DND-41 (cell line): ENCODE measurements around the gene NPIPA7.
"Not testable (repeated sequence)": the region's sequence is repeated elsewhere in the genome, so short reads cannot be mapped to it uniquely, and the experiment has no call there.

ENCODE experiments used
- ATAC-seq: fragments of 200-7000 bp; cut with Tn5 transposase; 3 replicates; pipeline ENCODE4 v1.9.1; 2021; ENCODE audit warnings: low read depth; ENCODE audit not compliant: insufficient read depth
- DNase-seq: peaks from one replicate; pipeline ENCODE4 v3.0.0-alpha.2; 2020
- H2AFZ ChIP-seq: 2 replicates; pipeline ENCODE4 v1.6.0; 2012; ENCODE audit warnings: low read depth, low read length
- H3K27ac ChIP-seq: 2 replicates; pipeline ENCODE4 v1.5.1; 2012; ENCODE audit warnings: low read length, inconsistent platforms
- H3K27me3 ChIP-seq: fragments of 200-600 bp; sonication (generic); 2 replicates; pipeline ENCODE4 v1.6.0; 2012; ENCODE audit warnings: low read length, mild to moderate bottlenecking, inconsistent platforms; ENCODE audit not compliant: insufficient read depth, poor library complexity
- H3K36me3 ChIP-seq: 2 replicates; pipeline ENCODE4 v1.5.1; 2012; ENCODE audit warnings: low read length, inconsistent platforms; ENCODE audit not compliant: insufficient read depth
- H3K4me1 ChIP-seq: 2 replicates; pipeline ENCODE4 v1.5.1; 2012; ENCODE audit warnings: mild to moderate bottlenecking, low read length; ENCODE audit not compliant: insufficient read depth
- H3K4me2 ChIP-seq: 2 replicates; pipeline ENCODE4 v1.6.0; 2012; ENCODE audit warnings: mild to moderate bottlenecking, moderate library complexity, low read length, inconsistent platforms; ENCODE audit not compliant: insufficient read depth
- H3K4me3 ChIP-seq, 2 experiments: fragments of 200-600 bp in 1 of 2; shearing (Covaris generic) in 1 of 2; 2 replicates each; pipeline ENCODE4 v1.5.1; 2012 to 2016; ENCODE audit warnings: inconsistent platforms in 2 of 2, low read length in 2 of 2, mild to moderate bottlenecking in 2 of 2, low read depth in 1 of 2, moderate library complexity in 1 of 2
- H3K79me2 ChIP-seq: 2 replicates; pipeline ENCODE4 v1.6.0; 2012; ENCODE audit warnings: low read length, inconsistent platforms; ENCODE audit not compliant: insufficient read depth
- H3K9ac ChIP-seq: 2 replicates; pipeline ENCODE4 v1.6.0; 2012; ENCODE audit warnings: low read depth, mild to moderate bottlenecking, inconsistent platforms, low read length, moderate library complexity
- H3K9me3 ChIP-seq: 2 replicates; pipeline ENCODE4 v1.5.1; 2012; ENCODE audit warnings: low read length, moderate library complexity, mild to moderate bottlenecking, inconsistent platforms; ENCODE audit not compliant: insufficient read depth, severe bottlenecking
- H4K20me1 ChIP-seq: 2 replicates; pipeline ENCODE4 v1.6.0; 2012; ENCODE audit warnings: low read length; ENCODE audit not compliant: insufficient read depth

Gene NPIPA7

DNA sequence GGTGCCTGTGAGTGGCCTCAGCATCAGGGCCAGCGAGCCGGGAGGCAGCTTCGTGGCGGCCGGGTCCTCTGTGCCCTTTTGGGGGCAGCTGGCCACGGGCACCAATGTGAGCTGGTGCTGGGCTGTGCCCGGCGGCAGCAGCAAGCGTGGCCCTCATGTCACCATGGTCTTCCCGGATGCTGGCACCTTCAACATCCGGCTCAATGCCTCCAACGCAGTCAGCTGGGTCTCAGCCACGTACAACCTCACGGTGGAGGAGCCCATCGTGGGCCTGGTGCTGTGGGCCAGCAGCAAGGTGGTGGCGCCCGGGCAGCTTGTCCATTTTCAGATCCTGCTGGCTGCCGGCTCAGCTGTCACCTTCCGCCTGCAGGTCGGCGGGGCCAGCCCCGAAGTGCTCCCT lies 13.1 kb upstream of the NPIPA7 start:
- not testable (repeated sequence) for ATAC-seq

DNA sequence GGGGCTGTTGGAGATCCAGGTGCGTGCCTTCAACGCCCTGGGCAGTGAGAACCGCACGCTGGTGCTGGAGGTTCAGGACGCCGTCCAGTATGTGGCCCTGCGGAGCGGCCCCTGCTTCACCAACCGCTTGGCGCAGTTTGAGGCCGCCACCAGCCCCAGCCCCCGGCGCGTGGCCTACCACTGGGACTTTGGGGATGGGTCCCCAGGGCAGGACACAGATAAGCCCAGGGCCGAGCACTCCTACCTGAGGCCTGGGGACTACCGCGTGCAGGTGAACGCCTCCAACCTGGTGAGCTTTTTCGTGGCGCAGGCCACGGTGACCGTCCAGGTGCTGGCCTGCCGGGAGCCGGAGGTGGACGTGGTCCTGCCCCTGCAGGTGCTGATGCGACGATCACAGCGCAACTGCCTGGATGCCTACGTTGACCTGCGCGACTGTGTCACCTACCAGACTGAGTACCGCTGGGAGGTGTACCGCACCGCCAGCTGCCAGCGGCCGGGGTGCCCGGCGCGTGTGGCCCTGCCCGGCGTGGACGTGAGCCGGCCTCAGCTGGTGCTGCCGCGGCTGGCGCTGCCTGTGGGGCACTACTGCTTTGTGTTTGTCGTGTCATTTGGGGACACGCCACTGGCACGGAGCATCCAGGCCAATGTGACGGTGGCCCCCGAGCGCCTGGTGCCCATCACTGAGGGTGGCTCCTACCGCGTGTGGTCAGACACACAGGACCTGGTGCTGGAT lies 12.2 kb upstream of the NPIPA7 start:
- not testable (repeated sequence) for H3K4me2 ChIP-seq, H3K4me3 ChIP-seq, H3K9me3 ChIP-seq, H3K79me2 ChIP-seq, H3K36me3 ChIP-seq, ATAC-seq, H3K27me3 ChIP-seq, H3K4me1 ChIP-seq, H4K20me1 ChIP-seq, H3K9ac ChIP-seq, H3K27ac ChIP-seq, H2AFZ ChIP-seq, DNase-seq

More for the DNA sequence above, 13.1 kb upstream of the NPIPA7 start:
- not testable (repeated sequence) for H3K27me3 ChIP-seq, H3K9me3 ChIP-seq, H3K36me3 ChIP-seq, DNase-seq, H3K4me2 ChIP-seq, H2AFZ ChIP-seq, H3K9ac ChIP-seq, H3K27ac ChIP-seq, H4K20me1 ChIP-seq, H3K4me1 ChIP-seq, H3K4me3 ChIP-seq, H3K79me2 ChIP-seq

DNA sequence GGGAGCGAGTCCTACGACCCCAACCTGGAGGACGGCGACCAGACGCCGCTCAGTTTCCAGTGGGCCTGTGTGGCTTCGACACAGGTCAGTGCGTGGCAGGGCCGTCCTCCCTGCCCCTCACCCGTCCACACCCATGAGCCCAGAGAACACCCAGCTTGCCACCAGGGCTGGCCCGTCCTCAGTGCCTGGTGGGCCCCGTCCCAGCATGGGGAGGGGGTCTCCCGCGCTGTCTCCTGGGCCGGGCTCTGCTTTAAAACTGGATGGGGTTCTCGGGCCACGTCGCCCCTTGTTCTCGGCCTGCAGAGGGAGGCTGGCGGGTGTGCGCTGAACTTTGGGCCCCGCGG lies 11.7 kb upstream of the NPIPA7 start:
- not testable (repeated sequence) for H3K79me2 ChIP-seq, H2AFZ ChIP-seq, DNase-seq, H3K9me3 ChIP-seq, H3K9ac ChIP-seq, H3K4me3 ChIP-seq, H3K27ac ChIP-seq, H4K20me1 ChIP-seq, ATAC-seq, H3K4me2 ChIP-seq, H3K4me1 ChIP-seq, H3K36me3 ChIP-seq, H3K27me3 ChIP-seq

DNA sequence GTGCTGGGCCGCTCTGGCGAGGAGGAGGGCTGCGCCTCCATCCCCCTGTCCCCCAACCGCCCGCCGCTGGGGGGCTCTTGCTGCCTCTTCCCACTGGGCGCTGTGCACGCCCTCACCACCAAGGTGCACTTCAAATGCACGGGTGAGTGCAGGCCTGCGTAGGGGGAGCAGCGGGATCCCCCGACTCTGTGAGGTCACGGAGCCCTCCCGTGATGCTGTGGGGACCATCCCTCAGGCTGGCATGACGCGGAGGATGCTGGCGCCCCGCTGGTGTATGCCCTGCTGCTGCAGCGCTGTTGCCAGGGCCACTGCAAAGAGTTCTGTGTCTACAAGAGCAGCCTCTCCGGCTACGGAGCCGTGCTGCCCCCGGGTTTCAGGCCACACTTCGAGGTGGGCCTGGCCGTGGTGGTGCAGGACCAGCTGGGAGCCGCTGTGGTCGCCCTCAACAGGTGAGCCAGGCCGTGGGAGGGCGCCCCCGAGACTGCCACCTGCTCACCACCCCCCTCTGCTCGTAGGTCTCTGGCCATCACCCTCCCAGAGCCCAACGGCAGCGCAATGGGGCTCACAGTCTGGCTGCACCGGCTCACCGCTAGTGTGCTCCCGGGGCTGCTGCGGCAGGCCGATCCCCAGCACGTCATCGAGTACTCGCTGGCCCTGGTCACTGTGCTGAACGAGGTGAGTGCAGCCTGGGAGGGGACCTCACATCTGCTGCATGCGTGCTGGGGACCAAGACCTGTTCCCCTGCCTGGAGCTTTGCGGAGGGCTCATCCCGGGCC lies 9.7 kb upstream of the NPIPA7 start:
- ATAC-seq, H4K20me1 ChIP-seq, H3K27me3 ChIP-seq, H3K4me3 ChIP-seq, H3K9me3 ChIP-seq, DNase-seq, H2AFZ ChIP-seq, H3K4me1 ChIP-seq, H3K4me2 ChIP-seq, H3K9ac ChIP-seq, H3K36me3 ChIP-seq, H3K27ac ChIP-seq, H3K79me2 ChIP-seq: not testable (repeated sequence)

DNA sequence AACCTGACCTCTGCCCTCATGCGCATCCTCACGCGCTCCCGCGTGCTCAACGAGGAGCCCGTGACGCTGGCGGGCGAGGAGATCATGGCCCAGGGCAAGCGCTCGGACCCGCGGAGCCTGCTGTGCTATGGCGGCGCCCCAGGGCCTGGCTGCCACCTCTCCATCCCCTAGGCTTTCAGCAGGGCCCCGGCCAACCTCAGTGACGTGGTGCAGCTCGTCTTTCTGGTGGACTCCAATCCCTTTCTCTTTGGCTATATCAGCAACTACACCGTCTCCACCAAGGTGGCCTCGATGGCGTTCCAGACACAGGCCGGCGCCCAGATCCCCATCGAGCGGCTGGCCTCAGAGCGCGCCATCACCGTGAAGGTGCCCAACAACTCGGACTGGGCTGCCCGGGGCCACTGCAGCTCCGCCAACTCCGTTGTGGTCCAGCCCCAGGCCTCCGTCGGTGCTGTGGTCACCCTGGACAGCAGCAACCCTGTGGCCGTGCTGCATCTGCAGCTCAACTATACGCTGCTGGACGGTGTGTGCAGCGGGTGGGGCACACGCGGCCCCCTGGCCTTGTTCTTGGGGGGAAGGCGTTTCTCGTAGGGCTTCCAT lies 7.7 kb upstream of the NPIPA7 start:
- not testable (repeated sequence) for H2AFZ ChIP-seq, ATAC-seq

DNA sequence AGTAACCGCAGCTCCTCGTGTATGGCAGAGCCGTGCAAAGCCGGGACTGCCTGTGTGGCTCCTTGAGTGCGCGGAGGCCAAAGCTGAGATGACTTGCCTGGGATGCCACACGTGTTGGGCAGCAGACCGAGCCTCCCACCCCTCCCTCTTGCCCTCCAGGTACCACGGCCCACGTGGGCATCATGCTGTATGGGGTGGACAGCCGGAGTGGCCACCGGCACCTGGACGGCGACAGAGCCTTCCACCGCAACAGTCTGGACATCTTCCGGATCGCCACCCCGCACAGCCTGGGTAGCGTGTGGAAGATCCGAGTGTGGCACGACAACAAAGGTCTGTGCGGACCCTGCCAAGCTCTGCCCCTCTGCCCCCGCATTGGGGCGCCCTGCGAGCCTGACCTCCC lies 4.7 kb upstream of the NPIPA7 start:
- not testable (repeated sequence) for H3K4me3 ChIP-seq, H3K79me2 ChIP-seq, H4K20me1 ChIP-seq, H3K9ac ChIP-seq, H2AFZ ChIP-seq, DNase-seq, H3K27ac ChIP-seq, H3K4me1 ChIP-seq, H3K27me3 ChIP-seq, ATAC-seq, H3K4me2 ChIP-seq, H3K9me3 ChIP-seq, H3K36me3 ChIP-seq

More for the DNA sequence above, 7.7 kb upstream of the NPIPA7 start:
- H3K27me3 ChIP-seq, H3K4me3 ChIP-seq, H3K4me1 ChIP-seq, H4K20me1 ChIP-seq, DNase-seq, H3K9me3 ChIP-seq, H3K9ac ChIP-seq, H3K27ac ChIP-seq, H3K36me3 ChIP-seq, H3K4me2 ChIP-seq, H3K79me2 ChIP-seq: not testable (repeated sequence)

DNA sequence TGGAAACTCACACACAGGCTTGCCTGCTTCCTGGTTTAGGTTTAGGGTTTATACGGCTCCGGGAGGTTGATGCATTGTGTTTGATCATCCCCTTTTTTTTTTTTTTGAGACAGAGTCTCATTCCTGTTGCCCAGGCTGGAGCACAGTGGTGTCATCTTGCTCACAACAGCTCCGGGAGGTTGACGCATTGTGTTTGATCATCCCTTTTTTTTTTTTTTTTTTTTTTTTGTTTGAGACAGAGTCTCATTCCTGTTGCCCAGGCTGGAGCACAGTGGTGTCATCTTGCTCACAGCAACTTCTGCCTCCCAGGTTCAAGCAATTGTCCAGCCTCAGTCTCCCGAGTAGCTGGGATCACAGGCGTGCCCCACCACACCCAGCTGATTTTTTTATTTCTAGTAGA lies 20.7 kb downstream of the NPIPA7 start:
- DNase-seq, H3K9me3 ChIP-seq, H3K27me3 ChIP-seq, H3K4me1 ChIP-seq, H2AFZ ChIP-seq, H3K27ac ChIP-seq, ATAC-seq, H3K79me2 ChIP-seq, H4K20me1 ChIP-seq, H3K4me3 ChIP-seq, H3K4me2 ChIP-seq, H3K36me3 ChIP-seq, H3K9ac ChIP-seq: not testable (repeated sequence)

DNA sequence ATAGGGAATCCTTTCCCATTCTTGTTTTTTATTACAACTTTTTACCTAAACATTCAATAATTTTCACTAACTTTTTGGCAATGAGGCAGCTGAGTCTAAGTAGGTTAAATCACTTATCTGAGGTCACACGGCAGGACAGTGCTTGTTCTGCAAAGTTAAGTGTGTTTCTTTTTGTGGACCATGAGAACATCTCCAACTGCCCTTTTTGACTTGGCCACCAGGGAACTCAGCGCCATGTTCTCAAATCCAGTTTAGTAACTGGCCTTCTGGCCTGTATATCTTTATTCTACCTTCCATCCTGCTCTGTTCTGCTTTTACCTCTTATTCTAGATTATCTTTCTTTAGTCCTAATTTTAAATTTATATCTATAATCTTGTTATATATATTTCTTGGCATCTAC lies 23.4 kb downstream of the NPIPA7 start:
- H3K9ac ChIP-seq, H3K9me3 ChIP-seq, H3K27ac ChIP-seq, H3K4me2 ChIP-seq, DNase-seq, H3K79me2 ChIP-seq, H3K4me3 ChIP-seq, ATAC-seq, H3K27me3 ChIP-seq, H3K4me1 ChIP-seq, H2AFZ ChIP-seq, H4K20me1 ChIP-seq, H3K36me3 ChIP-seq: not testable (repeated sequence)
